ENCODE measurements around the gene KCNA4.
"Not testable (repeated sequence)": the region's sequence is repeated elsewhere in the genome, so short reads cannot be mapped to it uniquely, and the experiment has no call there.

KCNA4 gene

GRCh38 chr11:30016588-30017363 lies at the start of gene KCNA4:
TSS of gene KCNA4 (minus strand) at chr11:30017030. CDS start at chr11:30012678, 4,352 bp downstream.
- DNase-seq, result no peak

GRCh38 chr11:30062103-30062502 lies 45.3 kb upstream of the KCNA4 start:
- DNase-seq, result no peak

GRCh38 chr11:30059172-30059815 lies 42.5 kb upstream of the KCNA4 start:
- no peak for DNase-seq

- no peak for DNase-seq
Observed at GRCh38 chr11:30049214-30049613, 32.4 kb upstream of the KCNA4 start.

DNA sequence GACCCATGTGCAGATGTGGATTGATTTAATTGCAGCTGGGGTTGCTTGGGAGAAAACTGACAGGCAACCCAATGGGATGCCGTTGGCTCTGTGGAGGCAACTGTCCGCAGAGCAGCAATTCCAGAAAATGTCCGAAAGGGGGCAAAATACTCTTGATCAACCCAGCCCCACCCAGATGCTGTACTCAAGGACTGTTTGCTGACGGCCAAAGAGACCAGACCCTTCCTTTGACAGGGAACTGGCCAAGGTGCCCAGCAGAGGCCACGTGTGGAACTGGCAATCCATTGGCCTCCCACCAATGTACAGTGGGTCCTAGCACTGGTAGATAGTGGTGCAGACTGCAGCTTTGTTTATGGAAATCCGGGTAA lies 29.7 kb upstream of the KCNA4 start:
- DNase-seq, result no peak

GRCh38 chr11:30045921-30046577 lies 29.2 kb upstream of the KCNA4 start:
- no peak for DNase-seq

DNA sequence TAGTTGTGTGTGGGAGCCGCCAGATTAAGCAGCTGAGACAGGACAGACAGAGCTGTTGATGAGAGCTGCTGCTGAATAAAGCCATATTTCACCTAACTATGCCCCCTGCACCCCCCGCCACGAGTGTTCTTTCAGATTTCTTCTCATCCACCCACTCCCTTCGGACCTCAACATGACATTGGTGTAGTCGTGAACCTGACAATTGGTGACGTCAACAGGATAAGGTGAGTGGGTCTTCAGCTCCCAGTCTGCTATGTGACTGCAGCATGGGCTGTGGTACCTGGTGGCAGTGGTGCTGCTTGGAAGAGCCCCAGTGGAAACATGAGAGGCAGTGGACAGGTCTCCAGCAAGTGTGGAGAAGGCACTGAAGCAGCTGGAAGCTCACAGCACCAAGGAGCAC lies 28.3 kb upstream of the KCNA4 start:
- DNase-seq, result no peak

GRCh38 chr11:30041171-30041570 lies 24.3 kb upstream of the KCNA4 start:
- no peak for DNase-seq

DNA sequence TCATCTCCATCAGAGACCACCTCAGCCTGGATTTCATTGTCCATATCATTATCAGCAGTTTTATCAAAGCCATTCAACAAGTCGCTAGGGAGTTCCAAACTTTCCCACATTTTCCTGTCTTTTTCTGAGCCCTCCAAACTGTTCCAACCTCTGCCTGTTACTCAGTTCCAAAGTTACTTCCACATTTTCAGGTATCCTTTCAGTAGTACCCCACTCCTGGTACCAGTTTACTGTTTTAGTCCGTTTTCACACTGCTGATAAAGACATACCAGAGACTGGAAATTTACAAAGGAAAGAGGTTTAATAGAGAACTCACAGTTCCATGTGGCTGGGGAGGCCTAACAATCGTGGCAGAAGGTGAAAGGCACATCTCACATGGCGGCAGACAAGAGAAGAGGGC lies 17.9 kb upstream of the KCNA4 start:
- not testable (repeated sequence) for DNase-seq

GRCh38 chr11:30034166-30034565 lies 17.3 kb upstream of the KCNA4 start:
- not testable (repeated sequence) for DNase-seq

- no peak for DNase-seq
Observed at GRCh38 chr11:30025396-30026139, 8.7 kb upstream of the KCNA4 start.

GRCh38 chr11:30023074-30023473 lies 6.2 kb upstream of the KCNA4 start:
- DNase-seq, result no peak

DNA sequence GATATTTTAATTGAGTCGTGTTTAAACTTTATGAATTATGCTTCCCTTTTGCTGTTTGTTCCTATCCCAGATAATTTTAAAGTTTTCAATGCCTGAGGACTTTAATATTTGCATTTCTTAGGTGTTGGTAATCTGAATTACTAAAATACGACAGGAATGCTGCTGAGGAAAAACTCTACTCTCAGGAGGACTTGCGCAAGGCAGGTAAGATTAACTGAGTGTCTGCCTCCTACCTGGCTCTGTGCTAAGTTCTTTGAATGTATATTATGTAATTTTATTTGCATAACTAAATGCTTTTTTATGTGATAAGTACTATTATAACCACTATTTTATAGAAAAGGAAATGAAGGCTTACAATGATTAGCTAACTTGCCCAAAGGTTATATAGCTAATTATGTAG lies 2.7 kb upstream of the KCNA4 start:
- DNase-seq, result no peak

GRCh38 chr11:30018495-30018894 lies 1.7 kb upstream of the KCNA4 start:
- DNase-seq, result no peak

- no peak for DNase-seq
Observed at GRCh38 chr11:30017445-30017895, 640 bp upstream of the KCNA4 start.

- no peak for DNase-seq
Observed at GRCh38 chr11:30015725-30016412, 961 bp downstream of the KCNA4 start.

DNA sequence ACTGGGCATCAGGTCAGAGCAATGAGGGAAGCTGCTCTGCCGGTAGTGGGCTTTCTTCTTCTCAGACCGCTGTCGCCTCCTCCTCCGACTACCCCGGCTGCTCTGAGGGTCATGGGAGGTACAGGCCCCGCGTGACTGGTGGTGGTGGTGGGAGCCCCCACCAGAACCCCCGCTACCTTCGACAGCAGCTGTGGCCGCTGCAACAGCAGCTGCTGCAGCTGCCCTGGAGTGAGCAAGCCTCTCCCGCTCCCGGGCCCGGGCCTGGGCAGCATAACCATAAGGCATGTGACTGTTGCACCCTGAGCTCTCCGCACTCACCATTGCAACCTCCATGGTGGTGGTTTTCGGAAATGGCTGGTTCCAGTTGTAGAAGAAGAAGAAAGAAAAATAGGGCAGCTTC lies 4.5 kb downstream of the KCNA4 start:
- no peak for DNase-seq

- no peak for DNase-seq
Observed at GRCh38 chr11:30009060-30009459, 7.8 kb downstream of the KCNA4 start.

- DNase-seq, result no peak
Observed at GRCh38 chr11:30006876-30007275, 10.0 kb downstream of the KCNA4 start.

GRCh38 chr11:30002157-30002785 lies 14.6 kb downstream of the KCNA4 start:
- DNase-seq, result no peak

GRCh38 chr11:30000986-30001750 lies 15.7 kb downstream of the KCNA4 start:
- DNase-seq, result no peak
